T-helper 9 cell (primary cell): ENCODE results near the gene SP5.
"Not testable (repeated sequence)": the region's sequence is repeated elsewhere in the genome, so short reads cannot be mapped to it uniquely, and the experiment has no call there.

Experiments
- DNase-seq: peaks from one replicate; pipeline ENCODE4 v3.0.0-alpha.2; 2020

Gene SP5

GRCh38 chr2:170739507-170740046 lies 24.4 kb downstream of the SP5 start:
- DNase-seq = no peak

DNA sequence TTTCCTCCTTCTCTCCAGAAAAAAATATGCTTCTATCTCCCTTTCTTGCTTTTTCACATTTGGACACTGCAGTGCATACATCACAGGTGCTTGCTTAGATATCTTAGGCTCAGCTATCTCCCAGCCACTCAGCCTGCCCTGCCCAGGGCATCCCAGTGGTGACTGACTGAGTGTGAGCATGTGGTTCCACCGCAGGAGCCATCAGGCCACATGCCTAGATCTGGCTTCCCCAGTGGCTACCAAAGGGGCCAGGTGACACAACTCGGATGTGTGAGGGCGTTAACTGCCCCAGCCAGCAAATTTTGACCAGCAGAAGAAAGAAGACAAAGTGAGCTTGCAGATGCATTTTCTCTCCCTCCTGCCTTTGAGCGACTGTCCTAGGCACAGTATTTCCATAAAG lies 25.5 kb downstream of the SP5 start:
- DNase-seq = no peak

DNA sequence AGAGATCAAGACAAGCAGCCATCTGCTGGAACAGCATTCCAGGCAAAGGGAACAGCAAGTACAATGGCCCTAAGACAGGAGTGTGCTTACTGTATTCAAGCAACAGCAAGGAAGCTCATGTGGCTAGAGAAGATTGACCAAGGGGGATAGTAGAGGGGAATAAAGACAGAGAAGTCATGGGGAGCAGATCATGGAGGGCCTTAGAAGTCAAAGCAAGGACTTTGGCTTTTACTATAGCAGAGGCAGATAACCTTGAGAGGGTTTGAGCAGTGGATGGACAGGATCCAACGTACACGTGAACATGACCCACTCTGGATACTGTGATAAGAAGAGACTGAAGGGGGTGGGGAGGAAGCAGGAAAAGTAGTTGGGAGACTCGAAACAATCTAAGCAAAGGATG lies 26.9 kb downstream of the SP5 start:
- DNase-seq = no peak

DNA sequence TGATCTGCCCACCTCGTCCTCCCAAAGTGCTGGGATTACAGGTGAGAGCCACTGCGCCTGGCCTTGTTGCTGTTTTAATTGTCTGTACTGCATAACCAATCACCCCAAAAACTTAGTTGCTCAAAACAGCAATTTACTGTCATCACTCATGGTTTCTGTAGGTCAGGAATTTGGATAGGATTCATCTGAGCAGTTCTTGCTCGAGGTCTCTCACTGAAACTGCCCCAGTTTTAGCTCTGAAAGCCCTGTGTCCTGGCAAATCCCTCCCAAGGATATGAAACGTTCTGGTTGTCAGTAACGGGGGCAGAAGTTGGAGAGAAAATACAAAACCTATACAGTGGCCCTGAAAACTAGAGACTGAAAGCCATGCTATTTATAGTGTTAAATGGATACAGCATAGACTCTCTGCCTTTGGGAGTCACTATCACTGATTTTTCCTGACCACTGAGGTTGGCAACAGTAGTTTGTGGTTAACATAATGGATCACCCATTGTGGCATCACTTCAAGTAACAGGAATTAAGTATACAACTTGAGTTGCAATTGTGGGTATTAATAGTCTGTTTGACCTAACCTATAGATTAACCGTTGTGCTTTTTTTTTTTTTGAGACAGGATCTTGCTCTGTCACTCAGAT lies 27.9 kb downstream of the SP5 start:
- no peak for DNase-seq

- no peak for DNase-seq
Observed at GRCh38 chr2:170743530-170744239, 28.5 kb downstream of the SP5 start.

DNA sequence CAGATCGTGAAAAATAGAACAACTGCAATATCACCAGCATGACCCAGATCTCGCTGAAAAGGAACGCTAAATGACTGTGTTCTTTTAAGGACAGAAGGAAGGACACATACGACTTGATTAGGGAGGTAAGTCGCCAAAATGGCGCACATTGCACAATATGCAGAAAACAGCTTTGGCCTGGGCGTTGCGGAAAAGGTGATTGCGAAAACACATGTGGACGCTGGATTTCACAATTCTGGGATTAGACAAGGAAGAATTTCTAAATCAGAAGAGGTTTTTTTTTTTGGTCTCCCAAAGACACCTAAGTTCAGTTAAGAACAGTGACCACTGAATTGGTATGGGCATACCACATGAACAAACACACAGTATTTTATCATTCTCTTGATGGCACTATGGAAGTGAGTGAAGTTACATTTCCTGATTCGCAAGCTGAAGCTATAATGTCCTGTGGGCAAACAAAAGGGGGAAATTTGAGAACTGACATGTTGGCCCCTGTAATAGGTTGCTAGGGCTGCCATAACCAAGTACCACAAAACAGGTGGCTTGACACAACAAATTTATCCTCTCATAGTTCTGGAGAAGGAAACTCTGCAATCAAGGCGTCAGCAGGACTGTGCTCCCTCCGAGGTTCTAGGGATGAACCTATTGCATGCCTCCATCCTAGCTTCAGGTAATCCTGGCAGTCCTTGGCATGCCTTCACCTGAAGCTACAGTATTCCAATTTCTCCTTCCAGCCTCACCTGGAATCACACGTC lies 29.3 kb downstream of the SP5 start:
- no peak for DNase-seq

GRCh38 chr2:170745305-170745704 lies 30.2 kb downstream of the SP5 start:
- DNase-seq = no peak

GRCh38 chr2:170747921-170748320 lies 32.8 kb downstream of the SP5 start:
- no peak for DNase-seq

DNA sequence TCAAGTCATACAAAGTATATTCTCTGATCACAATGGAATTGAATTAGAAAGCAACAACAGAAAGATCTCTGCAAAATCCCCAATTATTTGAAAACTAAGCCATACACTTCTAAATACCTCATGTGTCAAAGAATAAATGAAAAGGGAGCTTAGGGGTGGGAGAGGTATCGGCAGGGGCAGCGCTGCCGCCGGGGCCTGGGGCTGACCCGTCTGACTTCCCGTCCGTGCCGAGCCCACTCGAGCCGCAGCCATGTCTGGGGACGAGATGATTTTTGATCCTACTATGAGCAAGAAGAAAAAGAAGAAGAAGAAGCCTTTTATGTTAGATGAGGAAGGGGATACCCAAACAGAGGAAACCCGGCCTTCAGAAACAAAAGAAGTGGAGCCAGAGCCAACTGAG lies 36.4 kb downstream of the SP5 start:
- DNase-seq = not testable (repeated sequence)

- no peak for DNase-seq
Observed at GRCh38 chr2:170761572-170761971, 46.4 kb downstream of the SP5 start.

DNA sequence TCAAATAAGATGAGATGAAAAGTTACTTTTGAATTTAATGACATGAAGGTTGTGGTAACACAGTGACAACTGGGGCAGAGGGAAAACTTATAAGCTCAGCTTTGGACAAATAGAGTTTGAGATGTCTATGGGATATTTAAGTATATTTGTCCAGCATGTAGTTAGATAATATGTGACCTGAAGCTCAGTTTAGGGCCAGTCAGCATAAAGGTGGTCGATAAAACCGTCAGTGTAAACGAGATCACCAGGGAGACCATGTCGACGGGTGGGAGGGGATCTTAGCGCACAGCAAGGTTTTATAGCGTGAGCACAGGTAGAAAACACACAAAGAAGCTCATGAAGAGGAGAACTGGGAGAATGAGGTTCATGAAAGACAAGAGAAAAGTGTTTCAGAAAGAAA lies 47.6 kb downstream of the SP5 start:
- DNase-seq = no peak

DNA sequence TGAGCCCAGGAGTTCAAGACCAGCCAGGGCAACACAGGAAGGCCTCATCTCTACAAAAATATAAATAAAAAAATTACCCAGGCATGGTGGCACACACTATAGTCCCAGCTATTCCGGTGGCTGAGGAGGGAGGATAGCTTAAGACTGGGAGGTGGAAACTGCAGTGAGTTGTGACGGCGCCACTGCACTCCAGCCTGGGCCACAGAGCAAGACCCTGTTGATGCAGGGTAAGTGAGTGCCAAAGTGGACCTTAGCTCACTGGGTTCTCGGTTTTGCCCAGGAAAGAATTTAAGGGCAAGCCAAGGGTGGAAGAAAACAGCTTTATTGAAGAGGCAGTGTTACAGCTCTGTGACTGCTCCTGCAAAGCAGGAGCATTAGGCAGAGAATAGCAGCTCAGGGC lies 48.1 kb downstream of the SP5 start:
- no peak for DNase-seq

DNA sequence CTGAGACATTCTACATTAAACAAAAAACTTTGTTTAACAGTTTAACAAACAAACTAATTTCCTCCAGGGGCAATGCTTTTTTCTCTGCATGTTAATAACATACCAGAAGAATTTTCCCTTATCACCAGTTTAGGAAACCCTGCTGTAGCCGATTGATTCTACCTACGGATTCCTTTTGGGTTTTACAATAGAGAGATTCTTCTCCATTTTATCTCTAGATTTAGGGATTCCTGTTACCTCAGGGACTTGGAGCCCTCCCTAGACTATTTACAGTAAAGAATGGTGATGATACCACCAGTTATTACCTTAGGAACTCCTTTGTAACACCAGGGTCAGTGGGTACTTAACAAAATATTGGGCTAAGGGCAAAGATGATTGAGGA lies 49.7 kb downstream of the SP5 start:
- DNase-seq = no peak

GRCh38 chr2:170766693-170767092 lies 51.6 kb downstream of the SP5 start:
- DNase-seq = no peak
